HEK293 (cell line): Measurements from ENCODE around the gene B4GALNT2.
"Not testable (repeated sequence)": the region's sequence is repeated elsewhere in the genome, so short reads cannot be mapped to it uniquely, and the experiment has no call there.

Experiments
- CTCF ChIA-PET: fragments of 350-600 bp; formaldehyde crosslinking; extraction: SDS; loops from one replicate; lab custom pipeline; 2021; ENCODE audit warnings: antibody characterized with exemption; lab: Yijun Ruan, JAX
- POLR2A ChIA-PET: fragments of 300-600 bp; formaldehyde crosslinking; extraction: SDS; loops from one replicate; lab custom pipeline; 2020; ENCODE audit warnings: antibody characterized with exemption, inconsistent platforms; lab: Yijun Ruan, JAX
- H3K27ac ChIP-seq: fragments of 200-500 bp; sonication (Bioruptor generic); 2 replicates; pipeline ENCODE4 v1.5.1; 2014; ENCODE audit warnings: low read depth, low read length, control low read depth, inconsistent platforms; ENCODE audit errors: extremely low read depth
- H3K36me3 ChIP-seq, 2 experiments: fragments of 200-500 bp in 1 of 2; sonication (Bioruptor generic) in 1 of 2; 1 replicate in 1 of 2; 2 replicates in 1 of 2; pipeline ENCODE4 v1.5.1; 2014 to 2017; ENCODE audit warnings: inconsistent platforms in 2 of 2, low read length in 2 of 2; ENCODE audit not compliant: control insufficient read depth in 2 of 2, insufficient read depth in 1 of 2
- H3K4me1 ChIP-seq: fragments of 200-500 bp; sonication (Bioruptor generic); 2 replicates; pipeline ENCODE4 v1.5.1; 2014; ENCODE audit warnings: mild to moderate bottlenecking, low read length, inconsistent platforms; ENCODE audit not compliant: control insufficient read depth, insufficient read depth
- H3K4me3 ChIP-seq: 2 replicates; pipeline ENCODE4 v1.5.1; 2011; ENCODE audit warnings: low read depth, mild to moderate bottlenecking, control low read depth, low read length, moderate library complexity
- H3K9me3 ChIP-seq: fragments of 200-500 bp; sonication (Bioruptor generic); 2 replicates; pipeline ENCODE4 v1.5.1; 2014; ENCODE audit warnings: low read depth, low read length, inconsistent platforms; ENCODE audit not compliant: control insufficient read depth, insufficient read depth
- BCL11A ChIP-seq: fragments of 450-650 bp; formaldehyde crosslinking; IDR thresholded peaks from 2 replicates; pipeline ENCODE4 v1.5.1; 2016; ENCODE audit warnings: low read depth, missing biosample characterization, missing genetic modification characterization
- MYNN ChIP-seq: fragments of 450-650 bp; formaldehyde crosslinking; IDR thresholded peaks from 2 replicates; pipeline ENCODE4 v1.5.1; 2016; ENCODE audit warnings: missing biosample characterization, missing genetic modification characterization, borderline replicate concordance
- OSR2 ChIP-seq: fragments of 450-650 bp; formaldehyde crosslinking; IDR thresholded peaks from 2 replicates; pipeline ENCODE4 v1.5.1; 2016; ENCODE audit warnings: missing biosample characterization, missing genetic modification characterization
- SP2 ChIP-seq: fragments of 450-650 bp; formaldehyde crosslinking; IDR thresholded peaks from 2 replicates; pipeline ENCODE4 v1.5.1; 2016; ENCODE audit warnings: missing biosample characterization, missing genetic modification characterization
- SP3 ChIP-seq: fragments of 450-650 bp; formaldehyde crosslinking; IDR thresholded peaks from 2 replicates; pipeline ENCODE4 v1.5.1; 2016; ENCODE audit warnings: missing biosample characterization, missing genetic modification characterization
- TCF7L2 ChIP-seq: IDR thresholded peaks from 2 replicates; pipeline ENCODE4 v1.6.1; 2011; ENCODE audit warnings: low read depth, mild to moderate bottlenecking, inconsistent platforms, low read length, moderate library complexity, borderline replicate concordance
- ZFHX2 ChIP-seq: fragments of 450-650 bp; formaldehyde crosslinking; conservative IDR thresholded peaks from 2 replicates; pipeline ENCODE4 v1.5.1; 2016; ENCODE audit warnings: missing biosample characterization, missing genetic modification characterization
- ZFP37 ChIP-seq: fragments of 450-650 bp; formaldehyde crosslinking; IDR thresholded peaks from 2 replicates; pipeline ENCODE4 v1.5.1; 2016; ENCODE audit warnings: missing biosample characterization, missing genetic modification characterization
- ZNF121 ChIP-seq: fragments of 450-650 bp; formaldehyde crosslinking; IDR thresholded peaks from 2 replicates; pipeline ENCODE4 v1.5.1; 2016; ENCODE audit warnings: missing biosample characterization, missing genetic modification characterization
- ZNF157 ChIP-seq: fragments of 450-650 bp; formaldehyde crosslinking; IDR thresholded peaks from 2 replicates; pipeline ENCODE4 v1.5.1; 2016; ENCODE audit warnings: missing biosample characterization, missing genetic modification characterization
- ZNF223 ChIP-seq: fragments of 450-650 bp; formaldehyde crosslinking; IDR thresholded peaks from 2 replicates; pipeline ENCODE4 v1.5.1; 2016; ENCODE audit warnings: missing biosample characterization, missing genetic modification characterization
- ZNF24 ChIP-seq: fragments of 450-650 bp; formaldehyde crosslinking; IDR thresholded peaks from 2 replicates; pipeline ENCODE4 v1.5.1; 2016; ENCODE audit warnings: missing biosample characterization, missing genetic modification characterization
- ZNF324 ChIP-seq: fragments of 450-650 bp; formaldehyde crosslinking; IDR thresholded peaks from 2 replicates; pipeline ENCODE4 v1.5.1; 2016; ENCODE audit warnings: missing biosample characterization, missing genetic modification characterization
- ZNF350 ChIP-seq: fragments of 450-650 bp; formaldehyde crosslinking; IDR thresholded peaks from 2 replicates; pipeline ENCODE4 v1.5.0; 2017; ENCODE audit warnings: missing biosample characterization, mild to moderate bottlenecking, missing genetic modification characterization
- ZNF518A ChIP-seq: fragments of 450-650 bp; formaldehyde crosslinking; conservative IDR thresholded peaks from 2 replicates; pipeline ENCODE4 v1.5.1; 2016; ENCODE audit warnings: low read depth, missing biosample characterization, missing genetic modification characterization
- ZNF530 ChIP-seq: fragments of 450-650 bp; formaldehyde crosslinking; IDR thresholded peaks from 2 replicates; pipeline ENCODE4 v1.5.1; 2016; ENCODE audit warnings: low read depth, missing biosample characterization, missing genetic modification characterization
- ZNF600 ChIP-seq: fragments of 450-650 bp; formaldehyde crosslinking; IDR thresholded peaks from 2 replicates; pipeline ENCODE4 v1.5.1; 2016; ENCODE audit warnings: missing biosample characterization, missing genetic modification characterization
- ZNF610 ChIP-seq: fragments of 450-650 bp; formaldehyde crosslinking; IDR thresholded peaks from 2 replicates; pipeline ENCODE4 v1.5.1; 2016; ENCODE audit warnings: missing biosample characterization, missing genetic modification characterization, borderline replicate concordance
- ZNF791 ChIP-seq: fragments of 450-650 bp; formaldehyde crosslinking; IDR thresholded peaks from 2 replicates; pipeline ENCODE4 v1.5.1; 2016; ENCODE audit warnings: missing biosample characterization, missing genetic modification characterization
- ZSCAN5A ChIP-seq: fragments of 450-650 bp; formaldehyde crosslinking; IDR thresholded peaks from 2 replicates; pipeline ENCODE4 v1.5.1; 2016; ENCODE audit warnings: missing biosample characterization, missing genetic modification characterization
- TF ChIP-seq, protein P1 (sequence below): fragments of 450-650 bp; formaldehyde crosslinking; IDR thresholded peaks from 2 replicates; pipeline ENCODE4 v1.5.1; 2017; ENCODE audit warnings: missing biosample characterization, missing genetic modification characterization
- TF ChIP-seq, protein P2 (sequence below): fragments of 450-650 bp; IDR thresholded peaks from 2 replicates; pipeline ENCODE4 v1.5.1; 2018; ENCODE audit warnings: missing biosample characterization, mild to moderate bottlenecking, missing genetic modification characterization
- TF ChIP-seq, protein P3 (sequence below): sonication (generic); formaldehyde crosslinking; IDR thresholded peaks from 2 replicates; pipeline ENCODE4 v1.8.1; 2022; ENCODE audit warnings: mild to moderate bottlenecking, moderate library complexity, missing genetic modification reagents

Gene B4GALNT2

DNA sequence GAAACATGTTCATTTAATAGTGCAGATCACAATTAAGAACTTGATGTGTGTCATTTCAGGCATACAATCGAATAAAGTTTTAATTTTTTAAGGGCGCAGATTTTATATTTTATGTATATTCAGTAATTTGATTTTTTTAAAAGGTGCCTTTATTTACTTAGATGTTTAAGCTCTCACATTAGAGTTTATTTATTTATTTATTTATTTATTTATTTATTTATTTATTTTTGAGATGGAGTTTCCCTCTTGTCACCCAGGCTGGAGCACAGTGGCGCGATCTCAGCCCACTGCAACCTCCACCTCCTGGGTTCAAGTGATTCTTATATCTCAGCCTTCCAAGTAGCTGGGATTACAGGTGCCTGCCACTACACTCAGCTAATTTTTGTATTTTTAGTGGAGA lies 3.8 kb downstream of the B4GALNT2 start (continued):
- TF ChIP-seq, protein P1, sequence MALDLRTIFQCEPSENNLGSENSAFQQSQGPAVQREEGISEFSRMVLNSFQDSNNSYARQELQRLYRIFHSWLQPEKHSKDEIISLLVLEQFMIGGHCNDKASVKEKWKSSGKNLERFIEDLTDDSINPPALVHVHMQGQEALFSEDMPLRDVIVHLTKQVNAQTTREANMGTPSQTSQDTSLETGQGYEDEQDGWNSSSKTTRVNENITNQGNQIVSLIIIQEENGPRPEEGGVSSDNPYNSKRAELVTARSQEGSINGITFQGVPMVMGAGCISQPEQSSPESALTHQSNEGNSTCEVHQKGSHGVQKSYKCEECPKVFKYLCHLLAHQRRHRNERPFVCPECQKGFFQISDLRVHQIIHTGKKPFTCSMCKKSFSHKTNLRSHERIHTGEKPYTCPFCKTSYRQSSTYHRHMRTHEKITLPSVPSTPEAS (tag by site-specific recombination), result no peak
- TF ChIP-seq ZNF24 (no peak), ZNF791 (peak; percentile 65), ZNF324 (no peak), ZNF350 (tag by site-specific recombination) (no peak), MYNN (tag by site-specific recombination) (peak; percentile 48; the same call in 1 of the 2 replicates), ZNF610 (tag by site-specific recombination) (0 out of 2 replicates have a peak, but pooled peaks have one; percentile 39), ZNF121 (tag by site-specific recombination) (0 out of 2 replicates have a peak, but pooled peaks have one; percentile 33), ZNF157 (tag by site-specific recombination) (0 out of 2 replicates have a peak, but pooled peaks have one; percentile 16), TCF7L2 (no peak), ZNF530 (0 out of 2 replicates have a peak, but pooled peaks have one; percentile 62), ZFHX2 (no peak), SP2 (no peak), ZNF600 (no peak), ZNF518A (tag by site-specific recombination) (peak; percentile 95), ZNF223 (tag by site-specific recombination) (peak; percentile 62; the same call in 1 of the 2 replicates), OSR2 (no peak), SP3 (tag by site-specific recombination) (peak; percentile 39; the same call in 1 of the 2 replicates), ZFP37 (no peak), BCL11A (no peak), ZSCAN5A (tag by site-specific recombination) (no peak)
- TF ChIP-seq, protein P2, sequence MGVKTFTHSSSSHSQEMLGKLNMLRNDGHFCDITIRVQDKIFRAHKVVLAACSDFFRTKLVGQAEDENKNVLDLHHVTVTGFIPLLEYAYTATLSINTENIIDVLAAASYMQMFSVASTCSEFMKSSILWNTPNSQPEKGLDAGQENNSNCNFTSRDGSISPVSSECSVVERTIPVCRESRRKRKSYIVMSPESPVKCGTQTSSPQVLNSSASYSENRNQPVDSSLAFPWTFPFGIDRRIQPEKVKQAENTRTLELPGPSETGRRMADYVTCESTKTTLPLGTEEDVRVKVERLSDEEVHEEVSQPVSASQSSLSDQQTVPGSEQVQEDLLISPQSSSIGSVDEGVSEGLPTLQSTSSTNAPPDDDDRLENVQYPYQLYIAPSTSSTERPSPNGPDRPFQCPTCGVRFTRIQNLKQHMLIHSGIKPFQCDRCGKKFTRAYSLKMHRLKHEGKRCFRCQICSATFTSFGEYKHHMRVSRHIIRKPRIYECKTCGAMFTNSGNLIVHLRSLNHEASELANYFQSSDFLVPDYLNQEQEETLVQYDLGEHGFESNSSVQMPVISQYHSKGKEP (tag by site-specific recombination), result no peak
- TF ChIP-seq, protein P3, sequence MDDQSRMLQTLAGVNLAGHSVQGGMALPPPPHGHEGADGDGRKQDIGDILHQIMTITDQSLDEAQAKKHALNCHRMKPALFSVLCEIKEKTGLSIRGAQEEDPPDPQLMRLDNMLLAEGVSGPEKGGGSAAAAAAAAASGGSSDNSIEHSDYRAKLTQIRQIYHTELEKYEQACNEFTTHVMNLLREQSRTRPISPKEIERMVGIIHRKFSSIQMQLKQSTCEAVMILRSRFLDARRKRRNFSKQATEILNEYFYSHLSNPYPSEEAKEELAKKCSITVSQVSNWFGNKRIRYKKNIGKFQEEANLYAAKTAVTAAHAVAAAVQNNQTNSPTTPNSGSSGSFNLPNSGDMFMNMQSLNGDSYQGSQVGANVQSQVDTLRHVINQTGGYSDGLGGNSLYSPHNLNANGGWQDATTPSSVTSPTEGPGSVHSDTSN, result no peak

DNA sequence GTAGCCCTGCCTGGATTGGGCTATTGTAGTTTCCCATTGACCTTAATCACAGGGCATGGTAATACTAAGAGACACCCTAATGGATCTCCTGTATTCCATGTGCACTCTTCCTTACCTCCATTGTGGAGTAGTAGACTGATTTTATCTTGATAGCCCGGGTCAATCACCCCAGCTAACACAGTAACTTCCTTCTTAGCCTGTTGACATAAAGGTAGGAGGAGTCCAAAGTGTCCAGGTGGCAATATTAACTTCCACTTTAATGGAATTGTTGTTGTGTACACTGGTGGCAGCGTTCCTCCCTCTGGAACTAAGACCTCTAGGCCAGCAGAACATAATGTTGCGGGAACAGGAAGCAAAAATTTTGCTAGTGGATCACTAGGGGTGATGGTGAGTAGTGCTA lies 13.1 kb downstream of the B4GALNT2 start:
- H3K4me3 ChIP-seq, POLR2A ChIA-PET, H3K36me3 ChIP-seq, H3K27ac ChIP-seq, CTCF ChIA-PET, H3K4me1 ChIP-seq, H3K9me3 ChIP-seq: not testable (repeated sequence)
